WTC11 (cell line): ENCODE results near the gene ARMC9. TPM values are rescaled to one million over a fixed set of nuclear protein-coding genes. Genes with fewer than 3 reads are reported as not detected.

Source experiments
- ATAC-seq: fragments of 200-7000 bp; cut with Tn5 transposase; 2 replicates; pipeline ENCODE4 v1.10.0; 2021; ENCODE audit warnings: mild to moderate bottlenecking, moderate library complexity
- CTCF ChIA-PET: fragments of 300-600 bp; sonication (Branson Sonifier 250); formaldehyde crosslinking; loops from one replicate; lab custom pipeline; 2021; ENCODE audit warnings: antibody characterized with exemption; lab: Charles Lee
- POLR2A ChIA-PET: fragments of 350-600 bp; sonication (Branson Sonifier 250); formaldehyde crosslinking; loops from one replicate; lab custom pipeline; 2021; ENCODE audit warnings: antibody characterized with exemption; lab: Charles Lee
- DNase-seq: peaks from one replicate; pipeline ENCODE4 v3.0.0; 2021; ENCODE audit warnings: low spot score
- H3K27ac Mint-ChIP-seq: 2 replicates; pipeline ENCODE4 v1.8.0; 2021; ENCODE audit warnings: mixed read lengths
- H3K27me3 Mint-ChIP-seq: 2 replicates; pipeline ENCODE4 v1.8.0; 2021; ENCODE audit warnings: low read depth, mild to moderate bottlenecking, moderate library complexity, mixed read lengths
- H3K36me3 Mint-ChIP-seq: 2 replicates; pipeline ENCODE4 v1.8.0; 2021; ENCODE audit warnings: mixed read lengths
- H3K4me1 Mint-ChIP-seq: 2 replicates; pipeline ENCODE4 v1.8.0; 2022; ENCODE audit warnings: mixed read lengths
- H3K4me3 Mint-ChIP-seq: 2 replicates; pipeline ENCODE4 v1.8.0; 2021; ENCODE audit warnings: mild to moderate bottlenecking, moderate library complexity, mixed read lengths
- H3K9me3 Mint-ChIP-seq: 2 replicates; pipeline ENCODE4 v1.8.0; 2021; ENCODE audit warnings: mixed read lengths
- ATF6 ChIP-seq: sonication (generic); formaldehyde crosslinking; IDR thresholded peaks from 2 replicates; pipeline ENCODE4 v1.8.1; 2023; ENCODE audit warnings: mild to moderate bottlenecking, missing genetic modification reagents
- ELF4 ChIP-seq: sonication (generic); formaldehyde crosslinking; IDR thresholded peaks from 2 replicates; pipeline ENCODE4 v1.8.1; 2022; ENCODE audit warnings: low read depth, mild to moderate bottlenecking, moderate library complexity, missing genetic modification reagents
- EMX1 ChIP-seq: fragments of 250-450 bp; sonication (Bioruptor Pico); IDR thresholded peaks from 2 replicates; pipeline ENCODE4 v1.8.0; 2021; ENCODE audit warnings: mild to moderate bottlenecking
- FOXP4 ChIP-seq: sonication (generic); formaldehyde crosslinking; IDR thresholded peaks from 2 replicates; pipeline ENCODE4 v1.8.0; 2022; ENCODE audit warnings: mild to moderate bottlenecking, missing genetic modification reagents
- HMGA2 ChIP-seq: fragments of 250-450 bp; sonication (Bioruptor Pico); IDR thresholded peaks from 2 replicates; pipeline ENCODE4 v1.4.0; 2021; ENCODE audit warnings: mild to moderate bottlenecking, moderate library complexity
- HMGXB4 ChIP-seq: sonication (generic); formaldehyde crosslinking; IDR thresholded peaks from 2 replicates; pipeline ENCODE4 v1.8.1; 2023; ENCODE audit warnings: mild to moderate bottlenecking, moderate library complexity, missing genetic modification reagents
- KAT7 ChIP-seq: sonication (generic); formaldehyde crosslinking; IDR thresholded peaks from 2 replicates; pipeline ENCODE4 v1.8.1; 2023; ENCODE audit warnings: missing genetic modification reagents, mild to moderate bottlenecking, borderline replicate concordance
- MLX ChIP-seq: sonication (generic); formaldehyde crosslinking; IDR thresholded peaks from 2 replicates; pipeline ENCODE4 v1.8.1; 2023; ENCODE audit warnings: mild to moderate bottlenecking, missing genetic modification reagents, moderate library complexity
- MXD4 ChIP-seq: fragments of 250-450 bp; sonication (Bioruptor Pico); IDR thresholded peaks from 2 replicates; pipeline ENCODE4 v1.8.0; 2021; ENCODE audit warnings: mild to moderate bottlenecking, moderate library complexity, borderline replicate concordance
- NR3C1 ChIP-seq: sonication (generic); formaldehyde crosslinking; conservative IDR thresholded peaks from 2 replicates; pipeline ENCODE4 v1.8.1; 2023; ENCODE audit warnings: low read depth, mild to moderate bottlenecking, missing genetic modification reagents
- PRDM15 ChIP-seq: sonication (generic); formaldehyde crosslinking; IDR thresholded peaks from 2 replicates; pipeline ENCODE4 v1.8.0; 2022; ENCODE audit warnings: missing genetic modification reagents
- ZSCAN18 ChIP-seq: fragments of 250-450 bp; sonication (Bioruptor Pico); IDR thresholded peaks from 2 replicates; pipeline ENCODE4 v2.1.2; 2022; ENCODE audit warnings: mild to moderate bottlenecking, moderate library complexity
- total RNA-seq: library from RNA; stranded (reverse); gene quantifications from 3 replicates; pipeline ENCODE4 v1.2.3, GENCODE V29; 2021

ARMC9 gene
- total RNA-seq, 1 experiment from 2014 or later = 34.9 TPM

GRCh38 chr2:231239751-231240150, 41.3 kb downstream of the ARMC9 start:
- H3K36me3 Mint-ChIP-seq = peaks cover 22% of the 10 kb centered on the region
- CTCF ChIA-PET = interaction anchor here (1.3 kb wide), 1 partner anchor 12 kb away, joined by 6 read pairs; no protein-coding TSS in a partner anchor
- POLR2A ChIA-PET = no interaction called here
- ATAC-seq (no peak), DNase-seq (no peak)
- H3K27ac Mint-ChIP-seq = no peak overlapping the region; the same call in 1 of the 2 replicates
- no peaks in the 10 kb centered on the region for H3K9me3 Mint-ChIP-seq
- H3K27me3 Mint-ChIP-seq = no peaks in the 10 kb centered on the region
- no peak overlapping the region for H3K4me3 Mint-ChIP-seq
- TF ChIP-seq ZSCAN18 (CRISPR knock-in tag) (no peak), PRDM15 (CRISPR knock-in tag) (no peak), HMGXB4 (CRISPR knock-in tag) (no peak)
- TF ChIP-seq, all 79 proteins: peak for 0
- H3K4me1 Mint-ChIP-seq = peaks cover 2% of the 10 kb centered on the region

GRCh38 chr2:231241755-231242507, 43.5 kb downstream of the ARMC9 start:
- POLR2A ChIA-PET = no interaction called here
- H3K36me3 Mint-ChIP-seq = peaks cover 25% of the 10 kb centered on the region
- H3K4me3 Mint-ChIP-seq = no peak overlapping the region
- CTCF ChIA-PET = no interaction called here
- TF ChIP-seq HMGA2 (CRISPR knock-in tag) (no peak), MXD4 (CRISPR knock-in tag) (no peak)
- no peaks in the 10 kb centered on the region for H3K9me3 Mint-ChIP-seq
- peaks cover 16% of the 10 kb centered on the region for H3K4me1 Mint-ChIP-seq
- peak overlapping the region; percentile 68; the same call in 1 of the 2 replicates for H3K27ac Mint-ChIP-seq
- DNase-seq (no peak), ATAC-seq (no peak)
- no peaks in the 10 kb centered on the region for H3K27me3 Mint-ChIP-seq

- Mint-ChIP-seq H3K4me3 (no peak overlapping the region), H3K36me3 (peaks cover 27% of the 10 kb centered on the region), H3K27me3 (no peaks in the 10 kb centered on the region), H3K27ac (peak overlapping the region; percentile 20; the same call in 1 of the 2 replicates), H3K4me1 (peaks cover 22% of the 10 kb centered on the region), H3K9me3 (no peaks in the 10 kb centered on the region)
- ChIA-PET POLR2A (no interaction called here), CTCF (interaction anchor here (0.7 to 3.5 kb wide), 4 partner anchors 16 to 320 kb away, joined by 3 to 17 read pairs (median 6); no protein-coding TSS in a partner anchor)
- TF ChIP-seq EMX1 (CRISPR knock-in tag) (no peak), HMGA2 (CRISPR knock-in tag) (no peak), ELF4 (no peak), KAT7 (CRISPR knock-in tag) (no peak), ATF6 (CRISPR knock-in tag) (no peak), FOXP4 (CRISPR knock-in tag) (no peak), NR3C1 (CRISPR knock-in tag) (no peak), PRDM15 (CRISPR knock-in tag) (no peak), MLX (CRISPR knock-in tag) (no peak)
- ATAC-seq (no peak), DNase-seq (no peak)
These were observed 45.4 kb downstream of the ARMC9 start for GRCh38 chr2:231243866-231244265.
